ENCODE measurements around the gene MANEA.
"Not testable (repeated sequence)": the region's sequence is repeated elsewhere in the genome, so short reads cannot be mapped to it uniquely, and the experiment has no call there.

The MANEA gene

GRCh38 chr6:95581073-95581472 is 3.7 kb downstream of the MANEA start:
- no peak for DNase-seq

GRCh38 chr6:95584226-95584625 is 6.9 kb downstream of the MANEA start:
- peak; percentile 9 for DNase-seq
- in situ Hi-C loops (cut with MboI; ENCODE audit: low pct_unique_long_range_greater_than_20kb, low sequenced_read_pairs): not testable (repeated sequence)

More at GRCh38 chr6:95581073-95581472, 3.7 kb downstream of the MANEA start:
- in situ Hi-C loops (cut with MboI; ENCODE audit: low pct_unique_long_range_greater_than_20kb, low sequenced_read_pairs): no loop called here

GRCh38 chr6:95587989-95588388 is 10.7 kb downstream of the MANEA start:
- DNase-seq: no peak
- in situ Hi-C loops (cut with MboI; ENCODE audit: low pct_unique_long_range_greater_than_20kb, low sequenced_read_pairs): no loop called here

DNA sequence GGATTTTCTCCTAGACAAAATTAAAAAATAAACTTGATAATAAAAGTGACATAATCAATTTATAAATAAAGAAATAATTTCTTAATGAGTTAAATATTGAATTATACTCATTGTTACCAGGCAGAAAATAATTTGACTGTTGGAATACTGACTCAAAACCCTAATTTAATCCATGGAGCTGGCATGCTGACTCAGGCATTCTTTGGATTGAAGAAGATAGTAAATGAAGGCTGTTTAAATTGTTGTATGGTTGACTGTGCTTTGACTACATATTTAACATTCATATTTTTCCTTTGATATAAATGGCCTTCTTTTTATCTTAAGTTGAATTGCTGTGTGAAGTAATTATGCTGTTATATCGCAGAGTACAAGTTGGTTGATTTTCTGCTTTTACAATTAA is 11.7 kb downstream of the MANEA start:
- in situ Hi-C loops (cut with MboI; ENCODE audit: low pct_unique_long_range_greater_than_20kb, low sequenced_read_pairs): no loop called here
- no peak for DNase-seq

- no peak for DNase-seq
- in situ Hi-C loops (cut with MboI; ENCODE audit: low pct_unique_long_range_greater_than_20kb, low sequenced_read_pairs): no loop called here
Measured at GRCh38 chr6:95589826-95590570, 12.7 kb downstream of the MANEA start.

GRCh38 chr6:95593025-95593424 is 15.7 kb downstream of the MANEA start:
- in situ Hi-C loops (cut with MboI; ENCODE audit: low pct_unique_long_range_greater_than_20kb, low sequenced_read_pairs): no loop called here
- no peak for DNase-seq

GRCh38 chr6:95596021-95596420 is 18.7 kb downstream of the MANEA start:
- in situ Hi-C loops (cut with MboI; ENCODE audit: low pct_unique_long_range_greater_than_20kb, low sequenced_read_pairs): no loop called here
- no peak for DNase-seq

DNA sequence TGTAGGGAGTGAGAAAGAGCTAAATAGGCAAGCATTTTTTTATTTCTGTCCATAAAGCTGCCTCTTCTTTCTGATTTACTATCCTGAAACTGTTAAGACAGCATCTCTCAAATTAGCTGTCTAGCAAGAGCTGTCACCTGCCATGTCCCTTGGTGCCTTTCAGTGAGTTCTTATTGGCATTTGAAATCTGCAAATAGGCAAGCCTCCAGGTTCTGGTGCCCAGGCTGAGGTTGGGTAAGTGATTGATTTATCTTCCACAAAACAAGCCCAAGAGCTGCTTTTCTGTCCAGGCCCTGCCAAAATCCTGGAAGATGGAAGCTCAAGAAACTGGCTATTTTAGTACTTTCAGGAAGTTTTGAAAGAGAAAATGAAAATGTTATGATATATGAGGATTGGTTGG is 22.4 kb downstream of the MANEA start:
- in situ Hi-C loops (cut with MboI; ENCODE audit: low pct_unique_long_range_greater_than_20kb, low sequenced_read_pairs): no loop called here
- DNase-seq: no peak

- in situ Hi-C loops (cut with MboI; ENCODE audit: low pct_unique_long_range_greater_than_20kb, low sequenced_read_pairs): no loop called here
- no peak for DNase-seq
Measured at GRCh38 chr6:95601133-95601532, 23.8 kb downstream of the MANEA start.

- in situ Hi-C loops (cut with MboI; ENCODE audit: low pct_unique_long_range_greater_than_20kb, low sequenced_read_pairs): no loop called here
- DNase-seq: no peak
Measured at GRCh38 chr6:95614094-95614493, 36.8 kb downstream of the MANEA start.

GRCh38 chr6:95629551-95629950 is 52.2 kb downstream of the MANEA start:
- DNase-seq: no peak
- in situ Hi-C loops (cut with MboI; ENCODE audit: low pct_unique_long_range_greater_than_20kb, low sequenced_read_pairs): no loop called here

DNA sequence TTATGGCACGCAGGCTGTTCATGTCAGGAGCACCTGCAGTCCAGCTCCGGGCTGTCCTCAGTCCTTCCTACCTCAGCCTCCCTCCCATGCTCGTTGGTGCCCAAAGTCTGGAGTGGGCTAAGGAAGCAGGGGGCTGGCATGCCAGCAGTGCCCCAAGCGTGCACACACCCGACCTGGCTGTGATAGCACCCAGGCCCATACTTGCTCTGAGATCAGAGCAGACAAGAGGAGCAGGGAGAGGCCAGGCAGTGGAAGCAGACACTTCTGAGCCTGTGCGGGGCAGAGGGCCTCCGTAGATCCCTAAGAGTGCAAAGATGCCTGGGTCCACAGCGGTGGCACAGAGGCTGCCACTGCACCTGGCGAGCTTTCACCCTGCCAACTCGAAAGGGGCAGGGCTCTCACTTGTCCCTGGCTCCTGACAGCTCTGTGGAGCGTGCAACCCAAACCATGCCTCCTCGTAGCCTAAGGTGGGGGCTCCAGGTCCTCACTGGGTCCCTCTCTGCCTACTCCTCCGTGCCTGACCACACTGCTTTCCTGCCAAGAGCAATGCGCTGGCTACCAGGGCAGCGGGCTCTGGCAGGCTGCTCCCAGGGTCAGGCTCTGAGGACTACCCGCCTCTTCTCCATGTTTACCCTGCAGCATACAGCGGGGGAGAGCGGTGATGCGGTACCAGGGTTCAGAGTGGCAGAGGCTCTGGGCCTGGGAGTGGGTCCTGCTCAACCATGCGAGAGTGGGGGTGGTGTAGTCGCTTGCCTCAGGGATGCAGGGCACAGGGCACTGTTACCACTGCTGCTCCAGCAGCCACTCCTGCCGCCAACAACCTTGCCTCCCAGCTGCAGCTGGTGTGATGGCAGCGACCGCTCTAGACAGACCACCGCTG is 59.5 kb downstream of the MANEA start:
- in situ Hi-C loops (cut with MboI; ENCODE audit: low pct_unique_long_range_greater_than_20kb, low sequenced_read_pairs): no loop called here
- DNase-seq: no peak

- in situ Hi-C loops (cut with MboI; ENCODE audit: low pct_unique_long_range_greater_than_20kb, low sequenced_read_pairs): no loop called here
- DNase-seq: peak; percentile 3
Measured at GRCh38 chr6:95648636-95649035, 71.3 kb downstream of the MANEA start.

- no peak for DNase-seq
- in situ Hi-C loops (cut with MboI; ENCODE audit: low pct_unique_long_range_greater_than_20kb, low sequenced_read_pairs): no loop called here
Measured at GRCh38 chr6:95649451-95649850, 72.1 kb downstream of the MANEA start.

GRCh38 chr6:95654176-95654575 is 76.8 kb downstream of the MANEA start:
- in situ Hi-C loops (cut with MboI; ENCODE audit: low pct_unique_long_range_greater_than_20kb, low sequenced_read_pairs): no loop called here
- no peak for DNase-seq

DNA sequence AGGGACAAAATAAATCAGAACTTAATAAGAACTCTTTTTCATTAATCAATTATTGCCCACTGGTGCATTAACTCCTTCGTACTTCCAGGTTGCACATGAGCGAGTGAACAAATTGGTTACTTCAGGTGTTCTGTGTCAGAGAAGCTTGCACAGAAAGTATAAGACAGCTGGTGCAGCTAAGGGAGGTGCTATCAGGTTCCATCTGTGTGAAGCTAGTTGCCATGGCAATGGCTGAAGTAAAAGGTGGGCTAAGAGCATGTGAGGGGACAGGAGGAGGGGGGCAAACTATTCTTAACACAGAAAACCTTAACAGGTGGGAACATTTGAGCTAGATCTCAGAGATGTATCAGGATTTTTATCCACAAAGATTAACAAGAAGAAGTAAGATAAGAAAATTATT is 81.6 kb downstream of the MANEA start:
- DNase-seq: no peak
- in situ Hi-C loops (cut with MboI; ENCODE audit: low pct_unique_long_range_greater_than_20kb, low sequenced_read_pairs): no loop called here

All from KBM-7 (cell line).